ENCODE results near the gene POLRMT. TPM values are rescaled to one million over a fixed set of nuclear protein-coding genes. Genes with fewer than 3 reads are reported as not detected.

POLRMT gene
- total RNA-seq, 6 experiments from 2014 or later: 29.9 to 44.2 (median 34.7) TPM

DNA sequence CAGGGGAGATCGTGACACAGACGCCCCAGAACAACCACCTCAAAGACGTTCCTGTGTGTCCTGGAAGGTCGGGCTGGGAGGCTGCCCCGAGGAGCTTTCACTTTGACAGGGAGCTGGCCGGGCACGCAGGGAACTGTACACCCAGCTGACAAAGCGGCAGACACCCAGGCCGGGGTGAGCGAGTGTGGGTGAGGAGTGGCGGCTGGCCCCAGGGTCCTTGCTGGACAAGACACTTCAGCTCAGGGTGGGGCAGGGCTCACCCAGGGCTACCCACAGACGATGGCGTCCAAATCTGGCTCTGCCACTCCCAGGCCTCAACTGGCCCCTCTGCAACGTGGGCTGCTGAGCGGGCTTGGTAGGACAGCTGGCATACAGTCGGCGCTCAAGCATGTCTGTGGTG lies 8.4 kb upstream of the POLRMT start:
- Mint-ChIP-seq H3K9me3 (no peaks in the 10 kb centered on the region), H3K27ac (no peak overlapping the region), H3K4me1 (ENCODE audit: low read depth) (peaks cover 6% of the 10 kb centered on the region), H3K27me3 (ENCODE audit: insufficient read depth) (peaks cover 5% of the 10 kb centered on the region), H3K36me3 (ENCODE audit: low read depth) (peaks cover 4% of the 10 kb centered on the region; the same call in 1 of the 2 replicates), H3K4me3 (no peak overlapping the region)
- TF ChIP-seq, protein P1, sequence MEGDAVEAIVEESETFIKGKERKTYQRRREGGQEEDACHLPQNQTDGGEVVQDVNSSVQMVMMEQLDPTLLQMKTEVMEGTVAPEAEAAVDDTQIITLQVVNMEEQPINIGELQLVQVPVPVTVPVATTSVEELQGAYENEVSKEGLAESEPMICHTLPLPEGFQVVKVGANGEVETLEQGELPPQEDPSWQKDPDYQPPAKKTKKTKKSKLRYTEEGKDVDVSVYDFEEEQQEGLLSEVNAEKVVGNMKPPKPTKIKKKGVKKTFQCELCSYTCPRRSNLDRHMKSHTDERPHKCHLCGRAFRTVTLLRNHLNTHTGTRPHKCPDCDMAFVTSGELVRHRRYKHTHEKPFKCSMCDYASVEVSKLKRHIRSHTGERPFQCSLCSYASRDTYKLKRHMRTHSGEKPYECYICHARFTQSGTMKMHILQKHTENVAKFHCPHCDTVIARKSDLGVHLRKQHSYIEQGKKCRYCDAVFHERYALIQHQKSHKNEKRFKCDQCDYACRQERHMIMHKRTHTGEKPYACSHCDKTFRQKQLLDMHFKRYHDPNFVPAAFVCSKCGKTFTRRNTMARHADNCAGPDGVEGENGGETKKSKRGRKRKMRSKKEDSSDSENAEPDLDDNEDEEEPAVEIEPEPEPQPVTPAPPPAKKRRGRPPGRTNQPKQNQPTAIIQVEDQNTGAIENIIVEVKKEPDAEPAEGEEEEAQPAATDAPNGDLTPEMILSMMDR (IDR thresholded peaks at IDR 0.05): no peak
- no peak for DNase-seq

GRCh38 chr19:640606-641189 lies 7.4 kb upstream of the POLRMT start:
- Mint-ChIP-seq H3K27ac (no peak overlapping the region), H3K27me3 (ENCODE audit: insufficient read depth) (peaks cover 5% of the 10 kb centered on the region), H3K4me1 (ENCODE audit: low read depth) (peaks cover 6% of the 10 kb centered on the region), H3K36me3 (ENCODE audit: low read depth) (no peaks in the 10 kb centered on the region), H3K4me3 (no peak overlapping the region), H3K9me3 (no peaks in the 10 kb centered on the region)
- no peak for DNase-seq
- TF ChIP-seq, protein P1 (IDR thresholded peaks at IDR 0.05): no peak

DNA sequence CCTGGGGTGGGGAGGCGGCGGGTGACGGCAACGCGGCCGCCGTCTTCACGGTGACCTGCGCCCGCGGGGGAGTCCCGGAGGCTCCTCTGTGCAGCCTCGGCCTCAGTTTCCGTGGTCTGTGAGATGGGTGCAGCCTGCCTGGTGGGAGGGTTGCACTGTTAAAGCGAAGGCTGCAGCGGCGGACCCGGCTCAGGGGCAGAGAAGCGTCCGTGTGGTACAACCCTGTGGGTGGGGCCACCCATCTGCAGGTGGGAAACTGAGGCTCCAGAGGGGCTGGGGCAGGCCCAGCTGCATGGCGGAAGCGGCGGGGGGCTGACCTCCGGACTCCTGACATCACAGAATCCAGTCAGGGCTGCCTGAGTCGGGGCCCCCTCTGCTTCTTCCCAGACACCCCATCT lies 6.8 kb upstream of the POLRMT start:
- no peak overlapping the region for H3K4me3 Mint-ChIP-seq
- H3K4me1 Mint-ChIP-seq (ENCODE audit: low read depth): peaks cover 6% of the 10 kb centered on the region
- H3K27ac Mint-ChIP-seq: no peak overlapping the region
- TF ChIP-seq, protein P1 (IDR thresholded peaks at IDR 0.05): no peak
- peaks cover 5% of the 10 kb centered on the region for H3K27me3 Mint-ChIP-seq (ENCODE audit: insufficient read depth)
- no peak for DNase-seq
- no peaks in the 10 kb centered on the region for H3K36me3 Mint-ChIP-seq (ENCODE audit: low read depth)
- H3K9me3 Mint-ChIP-seq: no peaks in the 10 kb centered on the region

GRCh38 chr19:639253-640160 lies 6.2 kb upstream of the POLRMT start, which contains the start of gene FGF22:
Gene FGF22 (plus strand): TSS chr19:639879. CDS start chr19:639926, 47 bp downstream.
- peaks cover 6% of the 10 kb centered on the region for H3K4me1 Mint-ChIP-seq (ENCODE audit: low read depth)
- peak within 1 kb of the TSS; percentile 87 for H3K4me3 Mint-ChIP-seq
- DNase-seq: peak; percentile 79
- TF ChIP-seq, protein P1 (IDR thresholded peaks at IDR 0.05): no peak
- H3K27me3 Mint-ChIP-seq (ENCODE audit: insufficient read depth): peaks cover 5% of the 10 kb centered on the region
- peak within 1 kb of the TSS; percentile 69 for H3K27ac Mint-ChIP-seq
- no peaks in the 10 kb centered on the region for H3K9me3 Mint-ChIP-seq
- H3K36me3 Mint-ChIP-seq (ENCODE audit: low read depth): no peaks in the 10 kb centered on the region

DNA sequence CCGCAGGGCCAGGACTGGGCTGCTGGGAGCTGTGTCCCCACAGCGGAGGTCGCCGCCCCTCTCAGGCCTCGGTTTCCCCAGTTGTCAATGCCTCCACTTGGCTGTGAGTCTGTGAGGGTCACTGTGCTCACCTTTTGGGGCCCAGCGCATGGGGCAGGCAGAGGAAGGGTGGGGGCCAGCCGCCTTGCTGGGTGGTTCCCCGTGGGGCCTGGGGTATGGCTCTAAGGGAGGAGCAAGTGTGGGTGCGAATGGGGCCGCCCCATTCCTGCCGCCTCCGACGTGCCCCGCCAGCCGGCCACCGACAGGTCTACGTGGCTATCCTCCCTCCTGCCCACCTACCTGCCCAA lies 5.5 kb upstream of the POLRMT start:
- TF ChIP-seq, protein P1 (IDR thresholded peaks at IDR 0.05): no peak
- DNase-seq: no peak
- Mint-ChIP-seq H3K4me3 (peak overlapping the region; percentile 87), H3K27ac (no peak overlapping the region; the same call in 1 of the 2 replicates), H3K9me3 (no peaks in the 10 kb centered on the region), H3K27me3 (ENCODE audit: insufficient read depth) (peaks cover 6% of the 10 kb centered on the region), H3K4me1 (ENCODE audit: low read depth) (peaks cover 13% of the 10 kb centered on the region), H3K36me3 (ENCODE audit: low read depth) (no peaks in the 10 kb centered on the region)

Measured in HFFc6 (cell line).